GM23248 (cell line): ENCODE measurements around the gene SIPA1L3.

Experiments
- EZH2 ChIP-seq: fragments of 200-600 bp; sonication (generic); IDR thresholded peaks from 2 replicates; pipeline ENCODE4 v1.6.1; 2018; ENCODE audit warnings: antibody characterized with exemption, mild to moderate bottlenecking; ENCODE audit not compliant: insufficient read depth, poor library complexity, severe bottlenecking
- EZH2phosphoT487 ChIP-seq: fragments of 200-600 bp; sonication (generic); IDR thresholded peaks from 2 replicates; pipeline ENCODE4 v1.6.1; 2018; ENCODE audit warnings: antibody characterized with exemption, moderate library complexity, mild to moderate bottlenecking, low read depth; ENCODE audit not compliant: insufficient read depth

DNA sequence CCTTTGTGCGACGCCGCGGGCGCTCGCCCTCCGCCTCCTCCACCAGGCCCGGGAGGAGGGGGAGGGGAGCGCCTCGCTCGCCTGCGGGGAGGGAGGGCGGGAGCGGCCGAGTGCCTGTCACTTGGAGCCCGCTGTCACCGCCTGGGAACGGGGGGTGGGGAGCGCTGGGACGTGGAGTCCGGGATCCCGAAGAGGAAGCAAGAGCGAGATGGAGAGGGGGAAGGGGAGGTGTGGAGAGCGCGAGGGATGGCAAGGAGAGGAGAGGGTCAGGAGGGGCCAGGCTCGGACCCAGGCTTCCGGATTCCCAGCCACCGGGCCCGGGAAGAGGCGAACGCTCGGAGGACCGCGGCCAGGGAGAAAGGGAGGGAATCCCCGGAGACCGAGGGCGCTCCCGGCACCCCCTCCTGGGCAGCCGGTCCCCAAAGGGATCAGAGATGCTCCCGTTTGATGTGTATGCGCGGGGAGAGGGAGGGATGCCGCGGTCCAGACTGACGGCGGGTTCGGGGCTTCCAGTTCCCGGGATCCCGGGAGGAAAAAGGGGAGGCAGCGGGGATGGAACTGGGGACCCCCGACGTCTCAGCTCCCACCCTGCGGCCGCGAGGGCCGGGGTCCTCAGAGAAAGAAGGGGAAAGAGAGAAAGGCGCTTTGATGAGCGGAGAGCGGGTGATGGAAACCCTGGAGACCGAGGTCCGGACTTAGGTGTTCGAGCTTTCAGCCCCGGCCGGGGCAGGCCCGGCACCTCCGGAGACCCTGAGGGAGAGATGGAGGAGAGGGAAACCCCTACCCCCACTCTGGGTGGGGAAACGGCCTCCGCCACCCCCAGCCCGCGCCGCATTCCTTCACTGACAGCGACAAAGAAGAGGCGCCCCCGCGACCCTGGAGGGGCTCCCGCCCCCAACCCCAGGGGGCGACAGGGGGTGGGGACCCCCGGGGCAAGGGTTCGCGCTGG is 321.8 kb downstream of the SIPA1L3 start:
- TF ChIP-seq EZH2phosphoT487 (no peak), EZH2 (peak; percentile 44)
